Fibroblast of skin of abdomen (primary cell): Measurements from ENCODE around the gene BCL2.

ENCODE experiments used
- DNase-seq: peaks from one replicate; pipeline ENCODE4 v3.0.0-alpha.2; 2013

Gene BCL2

DNA sequence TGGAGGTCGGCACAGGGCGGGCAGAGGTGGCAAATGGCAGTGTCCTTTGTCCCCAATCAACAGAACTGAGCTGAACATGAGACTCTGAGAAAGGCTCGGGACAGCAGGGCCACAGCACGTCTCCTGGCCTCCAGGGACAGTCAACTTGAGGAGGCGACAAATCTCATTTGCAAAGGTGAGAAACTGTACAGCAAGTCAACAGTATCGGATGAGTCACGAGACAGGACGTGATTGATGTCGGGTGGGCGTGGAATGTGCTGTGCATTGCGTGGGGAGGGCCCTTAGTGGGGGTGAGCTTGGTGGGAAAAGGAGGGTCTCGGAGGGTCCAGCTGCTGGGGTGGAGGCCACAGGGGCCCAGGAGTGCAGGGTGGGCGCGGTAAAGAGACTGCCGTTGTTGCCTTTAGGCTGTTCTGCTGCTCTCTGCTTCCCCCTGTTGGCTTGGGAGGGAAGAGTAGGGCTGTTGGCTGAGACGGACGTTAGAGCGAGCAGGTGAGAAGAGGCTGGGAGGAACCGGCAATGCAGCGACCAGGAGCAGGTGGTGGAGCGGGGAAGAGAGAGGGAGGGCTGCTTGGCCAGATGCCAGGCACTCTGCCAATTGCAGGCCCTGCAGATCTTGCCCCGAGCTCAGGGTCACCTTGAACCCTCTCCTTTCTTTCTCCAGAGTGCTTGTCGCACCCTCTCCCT lies 164.3 kb downstream of the BCL2 start:
- DNase-seq, result no peak

GRCh38 chr18:63154350-63155152 lies 165.0 kb downstream of the BCL2 start:
- no peak for DNase-seq

GRCh38 chr18:63152791-63153190 lies 166.8 kb downstream of the BCL2 start:
- DNase-seq, result no peak

DNA sequence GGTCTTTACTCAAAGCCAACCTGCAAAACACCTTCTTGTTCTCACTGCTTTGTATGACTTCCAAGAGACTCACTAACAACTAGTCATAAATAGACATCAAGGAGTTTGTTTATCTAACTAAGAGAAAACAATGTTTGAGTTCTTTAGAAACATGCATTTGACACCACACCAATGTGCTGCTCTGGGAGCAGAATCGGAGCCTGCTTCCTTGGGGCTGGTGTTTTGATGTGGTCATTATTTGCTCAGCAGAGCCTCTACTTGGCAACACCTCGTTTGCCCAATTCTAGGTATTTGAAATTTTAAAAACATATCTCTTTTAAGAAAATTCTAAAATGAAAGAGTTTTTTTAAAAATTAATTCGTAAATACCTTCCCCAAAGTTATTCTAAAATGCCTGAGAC lies 167.5 kb downstream of the BCL2 start:
- no peak for DNase-seq

GRCh38 chr18:63151539-63151938 lies 168.0 kb downstream of the BCL2 start:
- DNase-seq, result no peak

DNA sequence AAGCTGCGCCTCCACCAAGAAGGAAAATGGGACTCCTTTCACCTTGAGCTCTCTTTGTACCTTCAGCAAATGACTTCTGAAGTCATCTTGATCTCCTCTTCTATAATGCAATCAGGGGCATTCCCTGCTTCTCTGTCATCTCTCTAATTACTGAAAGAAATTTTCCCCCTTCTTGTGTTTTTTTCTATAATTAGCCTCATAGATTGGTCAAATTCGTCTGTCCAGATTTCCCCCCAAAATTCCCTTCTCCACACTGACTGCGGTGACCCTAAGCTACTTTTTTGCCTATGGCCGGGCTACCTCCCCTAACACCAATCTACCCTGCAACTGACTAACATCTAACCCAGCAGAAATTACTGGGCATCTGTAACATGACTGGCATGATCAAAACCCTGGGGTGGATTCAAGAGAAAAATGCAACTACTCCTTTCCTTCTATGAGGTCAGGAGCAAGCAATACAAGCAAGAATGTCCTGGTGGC lies 168.6 kb downstream of the BCL2 start:
- DNase-seq, result no peak

- no peak for DNase-seq
These were observed 169.2 kb downstream of the BCL2 start for GRCh38 chr18:63150326-63150725.

- DNase-seq, result no peak
These were observed 170.3 kb downstream of the BCL2 start for GRCh38 chr18:63149302-63149587.

DNA sequence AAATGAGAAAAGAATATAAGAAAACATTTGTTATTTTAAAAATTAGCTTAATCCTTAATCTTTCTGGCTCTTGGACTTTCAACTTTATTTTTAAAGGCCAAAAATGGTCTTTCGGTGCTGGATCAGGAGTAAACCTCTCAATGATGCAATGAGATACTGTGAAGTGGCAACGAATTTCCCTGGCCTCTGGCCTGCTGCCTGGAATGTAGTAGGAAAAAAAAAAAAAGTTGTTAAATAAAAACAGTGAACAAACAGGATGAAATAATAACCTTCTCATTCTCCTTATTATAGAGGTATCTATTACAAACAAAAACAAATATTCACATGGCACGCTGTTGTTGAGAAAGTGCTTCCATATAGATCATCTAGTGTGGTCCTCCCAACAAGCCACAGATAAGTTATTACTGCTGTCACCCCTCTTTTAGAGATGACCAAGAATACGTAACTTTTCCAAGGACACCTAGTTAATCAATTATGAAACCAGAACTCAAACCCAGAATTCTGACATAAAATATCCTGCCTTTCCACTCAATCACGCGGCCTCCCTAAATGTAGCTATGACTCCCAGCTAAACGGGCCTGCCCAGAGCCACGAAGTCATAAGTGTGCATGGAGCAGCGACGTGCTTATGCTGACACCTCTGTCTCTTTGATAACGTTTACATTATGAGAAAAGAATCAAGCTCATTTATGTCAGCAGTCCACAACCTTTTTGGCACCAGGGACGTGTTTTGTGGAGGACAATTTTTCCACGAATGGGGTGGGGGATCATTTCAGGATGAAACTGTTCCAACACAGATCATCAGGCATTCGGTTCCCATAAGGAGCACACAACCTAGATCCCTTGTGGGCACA lies 170.9 kb downstream of the BCL2 start:
- peak; percentile 80 for DNase-seq

DNA sequence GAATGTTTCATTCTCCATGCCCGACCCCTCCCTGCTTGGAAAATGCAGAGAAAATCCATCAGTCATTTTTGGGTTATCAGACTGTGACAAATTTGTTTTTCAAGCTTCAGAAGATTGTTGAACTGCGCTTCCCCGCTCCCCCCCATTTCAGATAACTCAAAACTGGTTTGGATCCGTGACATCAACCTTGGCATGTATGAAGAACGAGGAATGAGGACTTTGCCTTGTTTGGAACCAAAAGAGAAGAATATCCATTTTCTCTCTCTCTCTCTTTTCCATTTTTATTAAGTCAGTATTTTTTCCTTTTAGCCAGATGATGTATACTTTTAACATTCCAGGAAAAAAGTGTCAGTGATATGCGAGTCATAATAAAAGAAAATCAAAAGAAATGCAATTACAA lies 171.6 kb downstream of the BCL2 start:
- DNase-seq, result no peak

DNA sequence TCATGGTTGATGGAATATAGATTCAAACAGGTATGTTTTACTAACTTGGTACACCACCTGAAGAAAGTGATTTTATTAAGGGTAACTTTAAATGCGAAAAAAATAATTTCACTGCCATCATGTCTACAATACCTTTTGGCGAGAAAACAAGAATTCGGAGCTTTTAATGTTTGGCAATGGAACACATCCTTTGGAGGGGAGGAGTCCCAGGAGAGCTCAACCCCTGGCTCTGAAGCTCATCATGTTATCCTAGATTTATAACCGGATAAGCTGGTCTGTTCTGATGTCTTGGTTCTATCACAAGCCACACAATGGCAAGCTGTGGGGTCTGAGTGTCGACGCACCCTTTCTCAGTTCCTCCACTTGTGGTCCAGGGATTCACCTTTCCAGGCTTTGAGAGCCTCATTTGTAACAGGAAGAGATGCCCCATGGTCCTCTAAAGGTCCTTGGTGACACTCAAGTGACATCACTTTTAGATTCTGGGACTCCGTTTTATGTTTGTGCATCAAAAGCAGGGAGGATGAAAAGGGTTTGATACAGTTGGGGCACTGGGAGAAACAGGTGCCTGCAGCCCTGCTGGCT lies 172.7 kb downstream of the BCL2 start:
- DNase-seq, result no peak

GRCh38 chr18:63145851-63146555 lies 173.6 kb downstream of the BCL2 start:
- DNase-seq, result no peak

DNA sequence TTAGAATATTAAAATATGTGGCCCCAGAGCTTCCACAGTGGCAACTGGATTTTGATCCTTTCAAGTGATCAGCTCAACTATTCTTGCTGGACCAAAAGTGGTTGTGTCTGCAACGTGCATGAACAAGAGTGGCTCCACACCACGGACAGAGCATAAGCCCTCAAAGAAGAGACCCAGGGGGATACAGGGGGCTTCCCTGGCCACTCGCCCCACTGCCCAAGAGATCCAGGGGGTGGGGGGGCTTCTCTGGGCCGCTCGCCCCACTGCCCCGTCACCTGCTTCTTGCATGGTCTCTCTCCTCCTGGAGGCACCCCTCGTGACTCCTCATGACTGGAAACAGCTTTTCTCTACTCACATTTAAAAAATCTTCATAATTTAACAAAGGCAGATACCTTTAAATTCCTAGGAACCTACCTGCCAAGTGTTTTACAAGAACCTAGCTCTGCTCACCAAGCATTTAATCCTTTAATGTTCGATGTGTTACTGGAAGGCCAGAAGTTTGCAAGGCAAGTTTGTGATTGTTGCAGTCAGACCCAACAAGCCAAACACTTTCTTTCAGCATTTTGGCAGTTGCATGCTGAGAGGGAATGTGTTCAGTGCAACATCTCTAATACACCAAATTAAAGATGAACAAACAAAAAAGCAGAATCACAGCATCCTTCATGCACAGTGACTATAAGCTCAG lies 174.3 kb downstream of the BCL2 start:
- no peak for DNase-seq

DNA sequence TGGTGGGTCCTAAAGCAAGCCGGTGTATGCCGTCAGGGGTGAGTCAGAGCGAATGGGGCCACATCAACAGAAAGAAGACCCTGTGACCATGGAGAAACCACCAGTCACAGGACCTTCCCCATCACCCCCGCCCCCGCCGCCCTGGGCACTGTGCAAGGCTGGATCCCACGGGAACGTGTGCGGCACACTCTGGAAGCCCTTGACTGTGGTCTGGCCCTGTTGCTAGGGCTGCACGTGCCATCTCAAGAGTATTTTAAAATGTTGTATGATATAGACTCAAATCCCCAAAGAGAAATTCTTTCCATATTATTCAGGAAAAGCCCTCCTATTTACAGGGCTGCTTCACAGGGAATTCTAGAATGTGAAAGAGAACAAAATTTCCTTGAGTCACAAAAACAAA lies 174.8 kb downstream of the BCL2 start:
- DNase-seq, result no peak

GRCh38 chr18:63143330-63143771 lies 176.2 kb downstream of the BCL2 start:
- no peak for DNase-seq

DNA sequence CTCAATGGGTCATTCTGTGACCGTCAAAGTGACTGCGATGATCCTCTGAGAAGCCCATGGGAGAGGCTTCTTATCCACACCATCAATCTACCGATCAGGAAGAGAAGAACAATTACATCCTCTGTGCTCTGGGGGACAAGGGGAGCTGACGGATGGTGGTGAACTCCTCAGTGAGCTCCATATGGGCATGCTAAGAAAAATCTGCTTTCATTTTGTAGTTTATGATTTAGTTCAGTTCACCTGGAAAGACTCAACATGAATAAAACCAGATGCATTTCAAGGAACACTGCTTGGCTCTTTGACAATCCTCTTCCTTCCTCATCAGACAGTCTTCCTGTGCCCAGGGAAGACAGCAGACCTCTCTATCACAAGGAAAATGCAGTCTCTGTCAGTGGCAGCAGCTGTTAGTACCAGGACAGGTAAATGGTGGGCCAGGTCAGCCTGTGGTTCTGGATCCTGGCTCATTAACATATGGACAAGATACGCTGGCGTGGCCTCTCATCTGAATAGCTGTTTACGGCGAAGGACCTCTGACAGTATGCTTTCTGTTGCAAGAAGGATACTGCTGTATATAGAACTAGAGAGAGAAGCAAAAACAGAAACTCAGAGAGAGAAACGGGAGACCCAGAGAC lies 176.9 kb downstream of the BCL2 start:
- DNase-seq, result no peak

DNA sequence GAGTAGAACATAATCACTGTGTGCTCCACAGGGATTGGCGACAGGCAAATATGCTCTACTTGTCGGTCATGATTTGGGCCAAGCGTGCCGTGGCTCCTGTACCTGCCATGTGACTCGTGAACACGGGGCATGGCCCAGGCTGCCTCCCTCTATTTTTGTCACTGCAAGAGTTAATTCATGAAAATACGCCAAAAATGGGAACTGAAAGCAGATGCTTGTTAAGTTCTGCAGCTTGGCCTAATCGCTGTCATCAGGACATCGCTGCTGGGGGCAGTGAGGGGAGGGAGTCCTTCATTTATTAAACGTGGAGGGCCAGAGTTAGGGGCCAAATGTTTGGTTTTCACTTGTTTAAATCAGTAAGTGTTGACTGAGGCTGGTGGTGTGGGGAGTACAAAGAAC lies 177.8 kb downstream of the BCL2 start:
- DNase-seq, result no peak

GRCh38 chr18:63140997-63141777 lies 178.4 kb downstream of the BCL2 start:
- DNase-seq, result no peak

GRCh38 chr18:63140038-63140450 lies 179.5 kb downstream of the BCL2 start:
- DNase-seq, result no peak
